Measurements from ENCODE around the gene SARM1. TPM values are rescaled to one million over a fixed set of nuclear protein-coding genes. Genes with fewer than 3 reads are reported as not detected.

Gene SARM1
- total RNA-seq, 5 donors from 2014 or later (not counting 1 experiment from before 2014, with no cell fraction given) = 26.0 to 42.3 (median 37.9) TPM

DNA sequence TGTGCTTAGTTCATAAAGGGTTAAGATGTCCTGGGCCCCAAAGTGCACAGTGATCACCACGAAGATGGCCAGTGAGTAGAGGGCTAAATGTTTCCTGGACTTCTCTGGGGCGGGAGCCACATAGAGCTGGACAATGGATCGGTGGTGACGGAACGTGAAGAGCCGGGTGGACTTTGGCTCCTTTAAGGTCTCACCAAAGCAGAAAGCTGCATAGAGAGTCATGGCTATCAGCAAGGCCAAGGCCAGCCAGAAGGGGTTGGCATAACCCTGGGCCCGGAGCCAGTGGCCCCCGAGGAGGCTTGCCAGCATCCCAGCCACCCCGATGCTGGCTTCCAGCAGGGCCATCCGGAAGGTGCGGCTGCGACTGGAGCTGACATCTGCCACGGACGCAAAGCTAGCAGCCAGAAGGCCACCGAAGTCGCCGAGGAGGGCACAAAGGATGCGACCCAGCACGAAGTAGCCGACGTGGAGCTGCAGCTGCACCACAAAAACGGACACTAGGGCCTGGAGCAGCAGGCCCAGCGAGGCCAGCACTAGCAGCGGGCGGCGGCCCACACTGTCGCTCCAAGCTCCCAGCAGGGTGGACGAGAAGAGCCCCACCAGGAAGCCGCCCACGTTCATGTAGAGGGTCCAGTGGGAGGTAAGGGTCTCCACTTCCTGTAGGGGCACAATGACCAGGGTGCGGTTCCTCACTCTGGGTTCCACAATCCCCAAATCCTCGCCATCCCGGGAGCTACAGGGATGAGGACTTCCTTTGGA, 33.5 kb downstream of the SARM1 start:
- Histone ChIP-seq H3K4me3 (ENCODE audit: control insufficient read depth in 1 of 2, extremely low read depth in 1 of 2, low read length in 1 of 2) (peak overlapping the region in 1 of 2 donors; percentile 55), H3K27me3 (replicated peaks in 1 of 2; ENCODE audit: control insufficient read depth in 2 of 2, extremely low read depth in 1 of 2, insufficient read depth in 2 of 2, low read length in 1 of 2) (peaks cover 0 to 20% of the 10 kb centered on the region in 2 experiments), H3K4me1 (ENCODE audit: control insufficient read depth in 1 of 2, extremely low read depth in 1 of 2, insufficient read depth in 2 of 2, low read length in 2 of 2) (peaks cover 0 to 16% of the 10 kb centered on the region in 2 experiments), H3K27ac (ENCODE audit: low read length) (no peak overlapping the region), H3K9me3 (no peaks in the 10 kb centered on the region), H3K36me3 (ENCODE audit: control insufficient read depth in 2 of 2, extremely low read depth in 1 of 2, insufficient read depth in 1 of 2, low read length in 1 of 2) (no peaks in the 10 kb centered on the region)
- H3K4me1 Mint-ChIP-seq = peaks cover 5 to 16% (median 12%) of the 10 kb centered on the region in 3 donors
- ChIA-PET CTCF (interaction anchor here in 1 of 2 donors (0.5 kb wide), 1 partner anchor 13 kb away, joined by 3 read pairs; no protein-coding TSS in a partner anchor), POLR2A (no interaction called here)
- WGBS (ENCODE audit: insufficient coverage) = 94% methylated on average over 23 of the region's 33 CpGs
- peak overlapping the region; percentile 68 to 75 (median 72) for H3K4me3 Mint-ChIP-seq
- no peak for DNase-seq
- no peak for ATAC-seq (replicated peaks in 1 of 4)
- no peaks in the 10 kb centered on the region for H3K36me3 Mint-ChIP-seq
- no peak overlapping the region for H3K27ac Mint-ChIP-seq
- peaks cover 11 to 15% of the 10 kb centered on the region in 2 donors for H3K27me3 Mint-ChIP-seq
- H3K9me3 Mint-ChIP-seq = no peaks in the 10 kb centered on the region

GRCh38 chr17:28405632-28406472, 34.4 kb downstream of the SARM1 start, which contains the start of gene SLC46A1:
SLC46A1 (minus strand) TSS chr17:28406212; CDS start chr17:28406114, 98 bp downstream.
- POLR2A ChIA-PET = no interaction called here
- no peaks in the 10 kb centered on the region for H3K9me3 Mint-ChIP-seq
- WGBS (ENCODE audit: insufficient coverage) = 2% methylated on average over 67 of the region's 70 CpGs
- CTCF ChIA-PET = no interaction called here
- ATAC-seq (replicated peaks in 1 of 4) (peak; percentile 73 to 79 (median 74)), DNase-seq (peak in 13 of 35 experiments; percentile 4 to 34 (median 27))
- Histone ChIP-seq H3K27me3 (replicated peaks in 1 of 2; ENCODE audit: control insufficient read depth in 2 of 2, extremely low read depth in 1 of 2, insufficient read depth in 2 of 2, low read length in 1 of 2) (peaks cover 0 to 20% of the 10 kb centered on the region in 2 experiments), H3K36me3 (ENCODE audit: control insufficient read depth in 2 of 2, extremely low read depth in 1 of 2, insufficient read depth in 1 of 2, low read length in 1 of 2) (no peaks in the 10 kb centered on the region), H3K9me3 (no peaks in the 10 kb centered on the region), H3K4me3 (ENCODE audit: control insufficient read depth in 1 of 2, extremely low read depth in 1 of 2, low read length in 1 of 2) (peak within 1 kb of the TSS; percentile 44 to 55), H3K27ac (ENCODE audit: low read length) (no peak within 1 kb of the TSS), H3K4me1 (ENCODE audit: control insufficient read depth in 1 of 2, extremely low read depth in 1 of 2, insufficient read depth in 2 of 2, low read length in 2 of 2) (peaks cover 0 to 16% of the 10 kb centered on the region in 2 experiments)
- H3K4me1 Mint-ChIP-seq = peaks cover 5 to 16% (median 12%) of the 10 kb centered on the region in 3 donors
- no peaks in the 10 kb centered on the region for H3K36me3 Mint-ChIP-seq
- H3K27ac Mint-ChIP-seq = peak within 1 kb of the TSS in 1 of 2 donors; percentile 5
- peaks cover 13 to 15% of the 10 kb centered on the region in 2 donors for H3K27me3 Mint-ChIP-seq
- H3K4me3 Mint-ChIP-seq = peak within 1 kb of the TSS; percentile 74 to 76 (median 75)

GRCh38 chr17:28406473-28406814, 35.0 kb downstream of the SARM1 start:
- DNase-seq = no peak
- 47% methylated on average over 8 of the region's 9 CpGs for WGBS (ENCODE audit: insufficient coverage)
- Histone ChIP-seq H3K36me3 (ENCODE audit: control insufficient read depth in 2 of 2, extremely low read depth in 1 of 2, insufficient read depth in 1 of 2, low read length in 1 of 2) (no peaks in the 10 kb centered on the region), H3K4me1 (ENCODE audit: control insufficient read depth in 1 of 2, extremely low read depth in 1 of 2, insufficient read depth in 2 of 2, low read length in 2 of 2) (peaks cover 0 to 16% of the 10 kb centered on the region in 2 experiments), H3K27me3 (replicated peaks in 1 of 2; ENCODE audit: control insufficient read depth in 2 of 2, extremely low read depth in 1 of 2, insufficient read depth in 2 of 2, low read length in 1 of 2) (peaks cover 0 to 20% of the 10 kb centered on the region in 2 experiments), H3K9me3 (no peaks in the 10 kb centered on the region), H3K27ac (ENCODE audit: low read length) (no peak overlapping the region), H3K4me3 (ENCODE audit: control insufficient read depth in 1 of 2, extremely low read depth in 1 of 2, low read length in 1 of 2) (peak overlapping the region in 1 of 2 donors; percentile 55)
- POLR2A ChIA-PET = no interaction called here
- H3K36me3 Mint-ChIP-seq = no peaks in the 10 kb centered on the region
- no peaks in the 10 kb centered on the region for H3K9me3 Mint-ChIP-seq
- H3K27me3 Mint-ChIP-seq = peaks cover 14 to 15% of the 10 kb centered on the region in 2 donors
- H3K4me3 Mint-ChIP-seq = peak overlapping the region; percentile 74 to 76 (median 75)
- H3K4me1 Mint-ChIP-seq = peaks cover 5 to 16% (median 12%) of the 10 kb centered on the region in 3 donors
- peak overlapping the region in 1 of 2 donors; percentile 5 for H3K27ac Mint-ChIP-seq
- ATAC-seq (replicated peaks in 1 of 4) = peak; percentile 14 to 30 (median 20)
- CTCF ChIA-PET = interaction anchor here in 1 of 2 donors (0.9 kb wide), 1 partner anchor 10 kb away, joined by 3 read pairs; no protein-coding TSS in a partner anchor

DNA sequence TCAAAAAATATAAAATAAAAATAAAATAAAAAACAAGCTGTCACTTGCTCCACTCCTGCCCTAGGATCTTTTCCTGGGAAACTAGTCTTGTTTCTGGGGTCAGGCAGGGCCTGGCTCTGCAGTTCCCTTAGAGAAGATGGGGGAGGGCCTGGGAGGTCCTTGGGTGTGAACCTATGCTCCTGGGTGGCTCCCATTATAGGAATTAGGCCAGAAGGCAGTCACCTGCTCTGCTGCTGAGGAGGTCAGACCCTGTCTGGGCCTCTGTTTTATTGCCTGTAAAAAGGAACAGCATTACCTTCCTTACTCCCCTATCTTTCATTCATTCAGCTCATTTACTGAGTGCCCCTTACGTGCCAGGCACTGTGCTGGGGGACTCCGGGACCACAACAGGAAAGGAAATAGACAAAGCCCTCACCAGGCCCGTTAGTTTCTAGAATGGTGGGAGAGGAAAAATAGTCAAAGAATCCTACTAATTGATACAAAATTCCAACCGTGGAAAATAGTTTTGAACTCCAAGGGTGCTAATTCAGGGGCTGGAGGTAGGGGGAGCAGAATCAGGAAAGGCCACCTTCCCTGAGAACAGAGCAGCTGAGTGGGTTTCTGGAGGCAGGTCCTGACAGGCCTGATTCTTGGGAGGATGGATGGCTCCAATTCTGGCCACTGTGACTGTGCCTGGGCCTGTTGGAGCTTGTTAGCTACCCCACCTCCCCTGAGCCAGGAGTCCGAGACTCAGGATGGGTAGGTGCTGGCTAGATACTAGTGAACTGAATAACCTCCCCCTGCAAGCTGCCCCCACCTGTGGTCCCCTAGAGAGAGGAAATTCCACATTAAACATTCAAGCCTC, 35.9 kb downstream of the SARM1 start:
- ChIA-PET POLR2A (interaction anchor here in 1 of 2 donors (0.5 kb wide), 1 partner anchor 98 kb away, joined by 3 read pairs; no protein-coding TSS in a partner anchor), CTCF (interaction anchor here in 1 of 2 donors (0.9 kb wide), 1 partner anchor 9 kb away, joined by 3 read pairs; no protein-coding TSS in a partner anchor)

DNA sequence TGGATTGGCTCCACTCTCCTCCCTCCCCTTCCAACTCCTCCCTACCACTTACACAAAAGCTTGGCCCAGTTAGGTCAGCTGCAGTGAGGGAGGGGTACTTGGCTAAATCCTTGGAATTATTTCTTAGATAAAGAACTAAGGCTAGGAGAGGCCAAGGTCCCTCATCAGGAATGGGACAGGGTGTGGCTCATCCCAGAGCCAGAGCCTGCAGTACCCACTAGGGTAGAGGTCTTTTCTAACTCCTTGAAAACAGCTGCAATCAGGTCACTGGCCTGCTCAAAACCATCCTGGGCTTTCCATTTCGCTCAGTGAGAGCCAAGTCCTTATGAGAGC, 36.4 kb downstream of the SARM1 start:
- ATAC-seq (replicated peaks in 1 of 4) (no peak), DNase-seq (no peak)
- no peaks in the 10 kb centered on the region for H3K9me3 ChIP-seq
- ChIA-PET POLR2A (interaction anchor here in 1 of 2 donors (0.5 kb wide), 1 partner anchor 98 kb away, joined by 3 read pairs; no protein-coding TSS in a partner anchor), CTCF (no interaction called here)
- H3K27ac ChIP-seq (ENCODE audit: low read length) = no peak overlapping the region
- no peak overlapping the region for H3K27ac Mint-ChIP-seq
- H3K9me3 Mint-ChIP-seq = no peaks in the 10 kb centered on the region
- peaks cover 2 to 20% of the 10 kb centered on the region in 2 experiments for H3K27me3 ChIP-seq (replicated peaks in 1 of 2; ENCODE audit: control insufficient read depth in 2 of 2, extremely low read depth in 1 of 2, insufficient read depth in 2 of 2, low read length in 1 of 2)
- no peaks in the 10 kb centered on the region for H3K36me3 Mint-ChIP-seq
- H3K4me3 Mint-ChIP-seq = peak overlapping the region in 1 of 3 donors; percentile 7
- 83% methylated on average over 1 of the region's 1 CpG for WGBS (ENCODE audit: insufficient coverage)
- H3K4me1 ChIP-seq (ENCODE audit: control insufficient read depth in 1 of 2, extremely low read depth in 1 of 2, insufficient read depth in 2 of 2, low read length in 2 of 2) = peaks cover 0 to 16% of the 10 kb centered on the region in 2 experiments
- no peaks in the 10 kb centered on the region for H3K36me3 ChIP-seq (ENCODE audit: control insufficient read depth in 2 of 2, extremely low read depth in 1 of 2, insufficient read depth in 1 of 2, low read length in 1 of 2)
- H3K4me1 Mint-ChIP-seq = peaks cover 5 to 12% (median 10%) of the 10 kb centered on the region in 3 donors
- no peak overlapping the region for H3K4me3 ChIP-seq (ENCODE audit: control insufficient read depth in 1 of 2, extremely low read depth in 1 of 2, low read length in 1 of 2)
- H3K27me3 Mint-ChIP-seq = peaks cover 15 to 17% of the 10 kb centered on the region in 2 donors

More for the DNA sequence above, 35.9 kb downstream of the SARM1 start:
- Mint-ChIP-seq H3K27me3 (peaks cover 15 to 17% of the 10 kb centered on the region in 2 donors), H3K9me3 (no peaks in the 10 kb centered on the region), H3K4me1 (peaks cover 5 to 12% (median 10%) of the 10 kb centered on the region in 3 donors), H3K36me3 (no peaks in the 10 kb centered on the region), H3K4me3 (peak overlapping the region in 1 of 3 donors; percentile 21), H3K27ac (no peak overlapping the region)
- no CpG with 5 or more reads among the region's 5 CpGs for WGBS (ENCODE audit: insufficient coverage)
- DNase-seq (no peak), ATAC-seq (replicated peaks in 1 of 4) (no peak)
- Histone ChIP-seq H3K4me3 (ENCODE audit: control insufficient read depth in 1 of 2, extremely low read depth in 1 of 2, low read length in 1 of 2) (no peak overlapping the region), H3K27me3 (replicated peaks in 1 of 2; ENCODE audit: control insufficient read depth in 2 of 2, extremely low read depth in 1 of 2, insufficient read depth in 2 of 2, low read length in 1 of 2) (peaks cover 1 to 20% of the 10 kb centered on the region in 2 experiments), H3K9me3 (no peaks in the 10 kb centered on the region), H3K36me3 (ENCODE audit: control insufficient read depth in 2 of 2, extremely low read depth in 1 of 2, insufficient read depth in 1 of 2, low read length in 1 of 2) (no peaks in the 10 kb centered on the region), H3K27ac (ENCODE audit: low read length) (no peak overlapping the region), H3K4me1 (ENCODE audit: control insufficient read depth in 1 of 2, extremely low read depth in 1 of 2, insufficient read depth in 2 of 2, low read length in 2 of 2) (peaks cover 0 to 16% of the 10 kb centered on the region in 2 experiments)

Measured in T-cell (primary cell).